NK-92 (cell line): ENCODE measurements around the gene ATOX1.

Experiments used
- DNase-seq: peaks from one replicate; lab custom pipeline; 2025; ENCODE audit not compliant: unreplicated experiment; lab: John Stamatoyannopoulos, UW

Gene ATOX1

GRCh38 chr5:151770383-151771258, 12.2 kb upstream of the ATOX1 start:
- no peak for DNase-seq

GRCh38 chr5:151766975-151767374, 8.5 kb upstream of the ATOX1 start:
- no peak for DNase-seq

- no peak for DNase-seq
These were observed 6.4 kb upstream of the ATOX1 start for GRCh38 chr5:151764801-151765200.

- no peak for DNase-seq
These were observed 346 bp downstream of the ATOX1 start for GRCh38 chr5:151758141-151758429.

- no peak for DNase-seq
These were observed 944 bp downstream of the ATOX1 start for GRCh38 chr5:151757233-151758140.

GRCh38 chr5:151755383-151755782, 3.0 kb downstream of the ATOX1 start:
- no peak for DNase-seq

- DNase-seq: no peak
These were observed 6.8 kb downstream of the ATOX1 start for GRCh38 chr5:151751593-151751992.

- no peak for DNase-seq
These were observed 7.3 kb downstream of the ATOX1 start for GRCh38 chr5:151751091-151751490.

GRCh38 chr5:151750121-151750520, 8.3 kb downstream of the ATOX1 start:
- no peak for DNase-seq

- no peak for DNase-seq
These were observed 13.2 kb downstream of the ATOX1 start for GRCh38 chr5:151745071-151745705.

- DNase-seq: no peak
These were observed 14.9 kb downstream of the ATOX1 start for GRCh38 chr5:151743530-151743929.

- no peak for DNase-seq
These were observed 15.5 kb downstream of the ATOX1 start for GRCh38 chr5:151742870-151743294.

GRCh38 chr5:151741678-151742423, 16.6 kb downstream of the ATOX1 start:
- no peak for DNase-seq

GRCh38 chr5:151740958-151741373, 17.5 kb downstream of the ATOX1 start:
- no peak for DNase-seq

- DNase-seq: no peak
These were observed 18.0 kb downstream of the ATOX1 start for GRCh38 chr5:151740336-151740942.

- DNase-seq: no peak
These were observed 18.5 kb downstream of the ATOX1 start for GRCh38 chr5:151739939-151740335.

GRCh38 chr5:151739395-151739794, 19.0 kb downstream of the ATOX1 start:
- DNase-seq: no peak

GRCh38 chr5:151738125-151738848, 20.1 kb downstream of the ATOX1 start:
- no peak for DNase-seq

GRCh38 chr5:151737431-151737830, 21.0 kb downstream of the ATOX1 start:
- DNase-seq: no peak

GRCh38 chr5:151735646-151736045, 22.8 kb downstream of the ATOX1 start:
- DNase-seq: no peak
